Cerebellar cortex (tissue), 1 donor: ENCODE results near the gene MPST.

Source experiments
- DNase-seq: peaks from one replicate; pipeline ENCODE4 v3.0.0-alpha.2; 2015; ENCODE audit warnings: low spot score

Gene MPST

GRCh38 chr22:37079158-37079557 is 59.6 kb downstream of the MPST start:
- no peak for DNase-seq
